ENCODE results near the gene CYP1B1.
A peak's percentile ranks its signal among the peaks of the same experiment; 100 is the strongest.

- TF ChIP-seq CTCF (IDR thresholded peaks at IDR 0.05) (peak in 1 of 3 experiments; percentile 36), POLR2A (IDR thresholded peaks at IDR 0.05) (no peak)
These were observed 38.0 kb downstream of the CYP1B1 start for GRCh38 chr2:38037757-38038621.

Data from testis (tissue), 2 donors.